ENCODE data around the gene PUM2.

PUM2 gene

DNA sequence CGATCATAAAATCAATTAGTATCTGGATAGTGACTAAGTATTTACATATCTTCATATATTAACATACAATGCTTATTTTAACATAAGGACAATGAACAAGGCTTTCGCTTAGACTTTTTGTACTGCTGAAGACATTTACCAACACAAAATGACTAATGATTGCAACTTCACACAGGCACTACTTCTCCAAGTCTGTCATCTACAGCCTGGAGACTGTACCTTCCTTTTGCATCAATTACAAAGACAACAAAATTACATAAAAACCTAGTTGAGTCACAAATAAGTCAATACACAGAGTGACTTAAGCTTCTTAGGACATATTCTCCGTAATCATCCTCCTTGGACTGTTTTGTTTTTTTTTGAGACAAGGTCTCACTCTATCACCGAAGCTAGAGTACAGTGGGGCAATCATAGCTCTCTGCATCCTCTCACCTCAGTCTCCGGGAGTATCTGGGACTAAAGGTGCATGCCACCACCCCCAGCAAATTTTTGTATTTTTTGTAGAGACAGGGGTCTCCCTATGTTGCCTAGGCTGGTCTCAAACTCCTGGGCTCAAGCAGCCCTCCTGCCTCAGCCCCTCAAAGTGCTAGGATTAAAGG, 15.9 kb downstream of the PUM2 start:
- peaks cover 18 to 64% (median 58%) of the 10 kb centered on the region in 11 experiments; a peak in 21 of 22 replicates for H3K9me3 ChIP-seq (replicated peaks in 1 of 11)
- peaks cover 91 to 100% (median 100%) of the 10 kb centered on the region in 11 experiments for H4K20me1 ChIP-seq
- H3K9ac ChIP-seq, result no peak overlapping the region
- H3K4me3 ChIP-seq, result no peak overlapping the region
- H3K4me2 ChIP-seq, result no peak overlapping the region
- peaks cover 12 to 58% (median 18%) of the 10 kb centered on the region in 10 experiments for H3K4me1 ChIP-seq
- TF ChIP-seq Cebpa-rat (IDR thresholded peaks at IDR 0.05), result no peak
- H3K27me3 ChIP-seq, result no peaks in the 10 kb centered on the region
- peaks cover 25 to 89% (median 77%) of the 10 kb centered on the region in 11 experiments for H3K36me3 ChIP-seq
- no peak overlapping the region for H3K27ac ChIP-seq

DNA sequence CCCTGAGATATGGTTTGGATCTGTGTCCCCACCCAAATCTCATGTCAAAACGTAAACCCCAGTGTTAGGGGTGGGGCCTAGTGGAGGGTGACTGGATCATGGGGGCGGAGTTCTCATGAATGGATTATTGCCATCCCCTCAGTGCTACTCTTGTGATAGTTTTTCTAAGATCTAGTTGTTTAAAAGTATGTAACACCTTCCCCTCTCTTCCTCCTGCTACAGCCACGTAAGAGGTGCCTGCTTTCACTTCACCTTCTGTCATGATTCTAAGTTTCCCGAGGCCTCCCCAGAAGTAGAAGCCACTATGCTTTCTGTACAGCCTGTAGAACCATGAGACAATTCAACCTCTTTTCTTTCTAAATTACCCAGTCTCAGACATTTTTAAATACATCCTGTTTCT, 16.9 kb downstream of the PUM2 start:
- Histone ChIP-seq H3K27ac (no peak overlapping the region), H3K4me2 (no peak overlapping the region), H3K36me3 (peaks cover 25 to 92% (median 71%) of the 10 kb centered on the region in 11 experiments), H3K9ac (no peak overlapping the region), H3K27me3 (no peaks in the 10 kb centered on the region), H4K20me1 (peaks cover 91 to 100% (median 100%) of the 10 kb centered on the region in 11 experiments), H3K4me3 (no peak overlapping the region), H3K4me1 (peaks cover 12 to 55% (median 20%) of the 10 kb centered on the region in 10 experiments), H3K9me3 (replicated peaks in 1 of 11) (peaks cover 18 to 64% (median 58%) of the 10 kb centered on the region in 11 experiments; a peak in 21 of 22 replicates)
- no peak for TF ChIP-seq Cebpa-rat (IDR thresholded peaks at IDR 0.05)

DNA sequence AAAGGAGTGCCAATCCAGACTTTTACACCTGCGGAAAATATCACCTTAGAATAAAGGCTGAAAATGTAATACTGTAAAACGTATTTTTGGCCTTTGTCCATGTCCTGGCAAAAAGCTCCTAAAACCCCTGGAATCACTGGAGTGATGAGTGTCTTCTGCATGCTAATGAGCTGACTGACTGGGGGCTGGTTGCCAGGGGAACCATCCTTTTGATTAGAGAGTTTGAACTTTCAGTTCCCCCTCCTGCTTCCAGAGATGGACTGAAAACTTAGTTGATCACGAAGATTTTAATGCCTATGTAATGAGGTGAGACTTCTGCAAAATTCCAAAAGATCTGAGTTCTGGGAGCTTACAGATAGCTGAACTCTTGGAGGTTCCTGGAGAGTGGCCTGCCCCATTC, 20.5 kb downstream of the PUM2 start:
- peak overlapping the region in 2 of 11 experiments; percentile 0 to 14; a peak in 1 of 22 replicates for H3K27ac ChIP-seq
- peaks cover 92 to 100% (median 100%) of the 10 kb centered on the region in 11 experiments for H4K20me1 ChIP-seq

DNA sequence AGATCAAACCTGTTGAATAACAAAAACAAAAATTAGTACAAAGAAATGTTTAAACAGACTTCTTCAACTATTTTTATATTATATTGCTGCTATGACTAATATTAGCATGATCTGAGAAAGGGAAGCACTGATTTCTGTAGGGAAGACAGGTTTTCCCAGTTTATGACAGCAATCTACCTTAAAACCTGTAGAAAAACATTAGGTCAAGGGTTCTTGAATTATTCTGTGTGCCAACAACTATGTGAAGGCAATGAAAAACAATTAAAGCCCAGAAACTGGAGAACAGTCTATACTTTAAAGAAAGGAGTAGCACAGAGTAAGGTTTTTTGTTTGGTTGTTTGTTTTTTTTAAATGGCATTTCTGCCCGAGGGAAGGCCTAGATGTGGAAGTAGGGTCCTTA, 23.3 kb downstream of the PUM2 start:
- H3K4me1 ChIP-seq, result peaks cover 24 to 85% (median 29%) of the 10 kb centered on the region in 10 experiments

More for the DNA sequence above, 20.5 kb downstream of the PUM2 start:
- H3K4me2 ChIP-seq, result peak overlapping the region; percentile 43 to 67 (median 57)
- H3K27me3 ChIP-seq, result no peaks in the 10 kb centered on the region
- TF ChIP-seq Cebpa-rat (IDR thresholded peaks at IDR 0.05), result no peak
- H3K4me1 ChIP-seq, result peaks cover 11 to 62% (median 18%) of the 10 kb centered on the region in 10 experiments
- no peak overlapping the region for H3K9ac ChIP-seq
- no peak overlapping the region for H3K4me3 ChIP-seq
- peaks cover 37 to 96% (median 73%) of the 10 kb centered on the region in 11 experiments for H3K36me3 ChIP-seq
- H3K9me3 ChIP-seq (replicated peaks in 1 of 11), result peaks cover 18 to 51% (median 47%) of the 10 kb centered on the region in 11 experiments; a peak in 21 of 22 replicates

DNA sequence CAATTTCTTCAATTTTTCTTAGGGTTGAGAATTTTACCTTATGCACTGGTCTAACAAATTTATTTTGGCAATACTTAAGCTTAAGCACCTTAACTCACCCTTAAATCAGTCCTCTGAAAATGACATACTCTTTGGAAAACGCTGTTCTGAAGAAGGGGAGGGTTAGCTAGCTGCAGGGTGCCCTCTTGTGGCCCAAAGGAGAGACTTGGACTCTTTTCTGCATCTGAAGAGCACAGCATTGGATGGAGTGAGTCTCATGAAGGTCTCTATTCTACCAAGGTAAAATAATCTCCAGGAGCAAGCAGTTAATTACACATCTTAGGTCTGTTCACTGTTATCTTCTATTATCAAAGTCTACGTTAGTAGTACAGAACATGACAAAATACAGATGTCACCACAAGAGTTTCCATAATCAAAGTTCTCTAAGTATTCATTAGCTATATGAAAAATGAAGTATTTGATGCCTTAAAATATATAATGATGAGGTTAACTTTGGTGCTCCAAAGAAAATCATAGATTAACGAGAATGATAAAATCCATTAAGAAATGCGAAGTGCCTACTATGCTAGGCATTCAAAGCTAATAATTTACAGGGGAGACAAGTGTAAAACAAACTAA, 24.4 kb downstream of the PUM2 start:
- H3K36me3 ChIP-seq, result peaks cover 50 to 96% (median 70%) of the 10 kb centered on the region in 11 experiments
- peaks cover 24 to 80% (median 29%) of the 10 kb centered on the region in 10 experiments for H3K4me1 ChIP-seq
- H4K20me1 ChIP-seq, result peaks cover 86 to 100% (median 99%) of the 10 kb centered on the region in 11 experiments

More for the DNA sequence above, 23.3 kb downstream of the PUM2 start:
- Histone ChIP-seq H4K20me1 (peaks cover 86 to 100% (median 99%) of the 10 kb centered on the region in 11 experiments), H3K27me3 (no peaks in the 10 kb centered on the region), H3K36me3 (peaks cover 45 to 96% (median 70%) of the 10 kb centered on the region in 11 experiments), H3K4me3 (no peak overlapping the region), H3K9ac (peak overlapping the region in 1 of 11 experiments; percentile 43; a peak in 2 of 22 replicates), H3K9me3 (replicated peaks in 1 of 11) (peaks cover 11 to 23% (median 20%) of the 10 kb centered on the region in 11 experiments; a peak in 21 of 22 replicates), H3K27ac (peak overlapping the region in 3 of 11 experiments; percentile 5 to 43 (median 13); a peak in 2 of 22 replicates), H3K4me2 (peak overlapping the region in 2 of 11 experiments; percentile 9 to 51; a peak in 3 of 22 replicates)
- no peak for TF ChIP-seq Cebpa-rat (IDR thresholded peaks at IDR 0.05)

DNA sequence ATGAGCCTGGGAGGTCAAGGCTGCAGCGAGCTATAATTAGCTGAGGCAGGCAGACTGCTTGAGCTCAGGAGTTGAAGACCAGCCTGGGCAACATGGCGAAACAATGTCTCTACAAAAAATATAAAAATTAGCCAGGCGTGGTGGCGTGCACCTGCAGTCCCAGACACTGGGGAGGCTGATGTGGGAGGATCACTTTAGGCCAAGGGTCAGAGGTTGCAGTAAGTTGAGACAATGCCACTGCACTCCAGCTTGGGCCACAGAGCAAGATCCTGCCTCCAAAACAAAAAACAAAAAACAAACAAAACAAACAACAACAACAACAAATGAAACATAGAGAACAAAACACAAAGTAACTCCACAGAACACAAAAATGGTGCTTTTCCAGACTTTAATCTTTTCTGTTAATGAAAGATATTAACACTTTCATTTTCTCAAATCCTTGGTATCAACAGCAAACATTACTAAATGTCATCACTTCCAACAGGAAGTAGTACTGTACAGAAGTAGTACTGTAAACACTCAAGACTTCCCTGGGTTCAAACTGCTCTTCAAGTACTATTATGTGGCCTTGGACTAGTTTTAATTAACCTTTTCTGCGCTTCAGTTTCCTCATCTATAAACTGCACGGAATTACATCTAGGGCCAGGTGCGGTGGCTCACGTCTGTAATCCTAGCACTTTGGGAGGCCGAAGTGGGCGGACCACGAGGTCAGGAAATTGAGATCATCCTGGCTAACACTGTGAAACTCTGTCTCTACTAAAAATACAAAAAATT, 27.9 kb downstream of the PUM2 start:
- H4K20me1 ChIP-seq, result peaks cover 79 to 100% (median 98%) of the 10 kb centered on the region in 11 experiments

More for the DNA sequence above, 24.4 kb downstream of the PUM2 start:
- no peak overlapping the region for H3K4me2 ChIP-seq
- H3K9ac ChIP-seq, result no peak overlapping the region
- H3K4me3 ChIP-seq, result no peak overlapping the region
- H3K9me3 ChIP-seq (replicated peaks in 1 of 11), result peaks cover 3 to 12% (median 9%) of the 10 kb centered on the region in 11 experiments; a peak in 21 of 22 replicates
- TF ChIP-seq Cebpa-rat (IDR thresholded peaks at IDR 0.05), result no peak
- no peaks in the 10 kb centered on the region for H3K27me3 ChIP-seq
- no peak overlapping the region for H3K27ac ChIP-seq

DNA sequence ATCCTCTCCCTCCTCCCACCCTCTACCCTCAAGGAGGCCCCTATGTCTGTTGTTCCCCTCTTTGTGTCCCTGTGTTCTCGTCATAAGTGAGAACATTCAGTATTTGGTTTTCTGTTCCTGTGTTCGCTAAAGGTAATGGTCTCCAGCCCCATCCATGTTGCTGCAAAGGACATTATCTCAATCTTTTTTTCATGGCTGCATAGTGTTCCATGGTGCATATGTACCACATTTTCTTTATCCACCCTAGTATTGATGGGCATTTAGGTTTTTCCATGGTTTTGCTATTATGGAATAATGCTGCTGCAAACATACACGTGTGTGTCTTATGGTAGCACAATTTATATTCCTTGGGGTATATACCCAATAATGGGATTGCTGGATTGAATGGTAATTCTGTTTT, 33.0 kb downstream of the PUM2 start:
- TF ChIP-seq Cebpa-rat (IDR thresholded peaks at IDR 0.05), result no peak
- no peaks in the 10 kb centered on the region for H3K9me3 ChIP-seq (replicated peaks in 1 of 11)
- H3K9ac ChIP-seq, result no peak overlapping the region
- H3K27ac ChIP-seq, result no peak overlapping the region
- peak overlapping the region in 5 of 11 experiments; percentile 6 to 22 (median 19); a peak in 3 of 22 replicates for H3K4me2 ChIP-seq
- H3K4me1 ChIP-seq, result peaks cover 4 to 20% (median 14%) of the 10 kb centered on the region in 10 experiments; a peak in 17 of 20 replicates
- H4K20me1 ChIP-seq, result peaks cover 67 to 99% (median 90%) of the 10 kb centered on the region in 11 experiments
- no peak overlapping the region for H3K4me3 ChIP-seq
- H3K36me3 ChIP-seq, result peaks cover 87 to 100% (median 95%) of the 10 kb centered on the region in 11 experiments
- no peaks in the 10 kb centered on the region for H3K27me3 ChIP-seq

More for the DNA sequence above, 27.9 kb downstream of the PUM2 start:
- no peak overlapping the region for H3K4me3 ChIP-seq
- no peak for TF ChIP-seq Cebpa-rat (IDR thresholded peaks at IDR 0.05)
- H3K36me3 ChIP-seq, result peaks cover 76 to 100% (median 87%) of the 10 kb centered on the region in 11 experiments
- H3K9ac ChIP-seq, result no peak overlapping the region
- peaks cover 10 to 51% (median 19%) of the 10 kb centered on the region in 10 experiments; a peak in 19 of 20 replicates for H3K4me1 ChIP-seq
- H3K9me3 ChIP-seq (replicated peaks in 1 of 11), result no peaks in the 10 kb centered on the region
- H3K4me2 ChIP-seq, result peak overlapping the region; percentile 12 to 65 (median 30); a peak in 17 of 22 replicates
- no peaks in the 10 kb centered on the region for H3K27me3 ChIP-seq
- peak overlapping the region in 1 of 11 experiments; percentile 7; a peak in 2 of 22 replicates for H3K27ac ChIP-seq

DNA sequence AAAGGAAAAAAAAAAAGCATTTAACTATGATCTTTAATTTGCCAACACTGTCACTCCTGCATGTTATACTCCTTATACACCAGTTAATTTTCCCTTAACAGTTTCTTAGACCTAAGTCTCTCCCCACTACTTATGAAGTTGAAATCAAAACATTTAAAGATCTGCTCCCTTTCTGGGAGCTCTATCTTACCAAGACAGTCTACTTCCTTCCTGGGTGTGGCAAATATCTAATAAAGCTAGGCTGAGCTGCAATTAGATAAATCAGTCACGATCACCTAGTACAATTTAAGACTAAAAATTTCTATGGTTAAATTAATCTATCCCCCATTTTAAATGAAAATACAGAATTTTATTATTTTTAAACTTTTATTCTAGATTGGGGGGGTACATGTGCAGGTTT, 33.4 kb downstream of the PUM2 start:
- no peak overlapping the region for H3K9ac ChIP-seq
- peak overlapping the region in 5 of 11 experiments; percentile 6 to 22 (median 19); a peak in 3 of 22 replicates for H3K4me2 ChIP-seq
- no peaks in the 10 kb centered on the region for H3K27me3 ChIP-seq
- H3K36me3 ChIP-seq, result peaks cover 86 to 100% (median 94%) of the 10 kb centered on the region in 11 experiments
- H3K9me3 ChIP-seq (replicated peaks in 1 of 11), result no peaks in the 10 kb centered on the region
- TF ChIP-seq Cebpa-rat (IDR thresholded peaks at IDR 0.05), result no peak
- peaks cover 65 to 99% (median 90%) of the 10 kb centered on the region in 11 experiments for H4K20me1 ChIP-seq
- peaks cover 4 to 16% (median 11%) of the 10 kb centered on the region in 10 experiments; a peak in 15 of 20 replicates for H3K4me1 ChIP-seq
- H3K27ac ChIP-seq, result no peak overlapping the region
- H3K4me3 ChIP-seq, result no peak overlapping the region

Measured in BLaER1 treated with 17β-estradiol and CSF1 and Interleukin-3, amounts not matched to agents 10 nM and 100 nM (cell line).